PFSK-1 (cell line): ENCODE measurements around the gene ATP1B3.

ENCODE experiments used
- POLR2AphosphoS5 ChIP-seq: IDR thresholded peaks from 2 replicates; pipeline ENCODE4 v1.6.1; 2012; ENCODE audit warnings: low read depth, mild to moderate bottlenecking, control low read depth, low read length, moderate library complexity
- REST ChIP-seq, 2 experiments: IDR thresholded peaks; 2 replicates each; pipeline versions ENCODE4 v1.6.1 to v1.8.0; 2011 to 2012; ENCODE audit warnings: low read depth in 2 of 2, low read length in 2 of 2, control low read depth in 1 of 2, inconsistent platforms in 1 of 2, mild to moderate bottlenecking in 1 of 2, moderate library complexity in 1 of 2; ENCODE audit not compliant: insufficient read depth in 1 of 2
- SIN3A ChIP-seq: IDR thresholded peaks from 2 replicates; pipeline ENCODE4 v1.6.1; 2012; ENCODE audit warnings: mild to moderate bottlenecking, low read length, moderate library complexity, borderline replicate concordance; ENCODE audit not compliant: insufficient read depth
- TAF1 ChIP-seq: IDR thresholded peaks from 2 replicates; pipeline ENCODE4 v1.6.1; 2012; ENCODE audit warnings: low read length, control low read depth, borderline replicate concordance; ENCODE audit not compliant: insufficient read depth

DNA sequence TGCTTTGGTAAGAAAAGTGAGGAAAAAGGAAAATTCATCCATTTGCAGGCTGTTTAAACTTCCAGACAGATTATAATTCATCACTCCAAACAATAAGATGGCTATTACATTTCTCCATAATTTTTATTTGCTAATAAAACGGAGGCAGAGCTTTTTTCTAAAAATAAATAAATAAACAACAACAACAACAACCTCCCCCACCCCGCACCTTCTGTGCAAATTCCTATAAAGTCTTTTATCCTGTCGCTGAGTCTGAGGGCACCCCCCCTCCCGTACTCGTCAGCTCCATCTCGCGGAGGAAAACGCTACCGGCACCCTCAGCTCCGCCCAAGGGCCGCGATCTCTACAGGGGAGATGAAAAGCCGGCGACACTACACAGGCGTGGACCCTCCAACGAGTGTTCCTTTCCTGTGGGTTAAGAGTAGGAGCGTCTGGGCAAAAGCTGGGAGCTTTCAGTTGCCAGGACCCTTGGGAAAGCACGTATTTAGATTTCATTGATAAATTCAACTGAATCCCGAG, 1.0 kb upstream of the ATP1B3 start:
- TF ChIP-seq POLR2AphosphoS5 (no peak; the same call in 1 of the 2 replicates), SIN3A (no peak), TAF1 (no peak), REST (IDR thresholded peaks at IDR 0.05; ENCODE audit: insufficient read depth in 1 of 2, low read depth in 2 of 2, low read length in 2 of 2) (no peak)
